CD4-positive, alpha-beta T cell treated with Interleukin-4 for 1 hour (primary cell): ENCODE measurements around the gene TMEM38B.
"Not testable (repeated sequence)": the region's sequence is repeated elsewhere in the genome, so short reads cannot be mapped to it uniquely, and the experiment has no call there.

Experiments used
- DNase-seq, 2 donors: peaks; one replicate each; pipeline ENCODE4 v3.0.0-alpha.2; 2020 to 2022

Gene TMEM38B

DNA sequence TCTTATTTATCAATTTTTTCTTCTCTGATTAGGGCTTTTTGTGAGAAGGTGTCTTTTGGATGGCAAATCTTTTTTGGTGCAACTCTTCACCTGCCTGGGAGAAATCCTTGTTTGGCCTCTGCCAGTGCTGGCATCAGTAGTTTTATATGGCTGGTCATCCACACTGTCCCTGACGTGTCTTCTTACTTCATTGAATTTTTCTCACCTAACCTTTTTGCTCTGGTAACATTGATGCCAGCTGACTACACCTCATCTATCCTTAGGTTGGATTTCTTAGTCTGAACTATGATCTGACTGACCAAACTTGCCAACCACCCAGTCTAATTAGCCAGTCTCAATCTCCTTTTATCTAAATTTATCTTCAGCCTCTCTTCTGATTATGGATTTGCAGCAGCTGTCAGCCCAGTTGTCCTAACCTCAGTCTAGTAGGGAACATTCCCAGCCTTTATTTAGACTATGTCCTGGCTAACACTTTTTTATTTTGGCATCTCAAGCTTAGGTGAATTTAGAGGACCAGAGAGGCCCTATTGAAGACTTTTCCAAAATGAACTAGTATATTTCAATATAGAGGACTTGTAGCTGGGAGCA, 10.6 kb upstream of the TMEM38B start:
- no peak for DNase-seq

GRCh38 chr9:105686936-105687335, 7.4 kb upstream of the TMEM38B start:
- no peak for DNase-seq

DNA sequence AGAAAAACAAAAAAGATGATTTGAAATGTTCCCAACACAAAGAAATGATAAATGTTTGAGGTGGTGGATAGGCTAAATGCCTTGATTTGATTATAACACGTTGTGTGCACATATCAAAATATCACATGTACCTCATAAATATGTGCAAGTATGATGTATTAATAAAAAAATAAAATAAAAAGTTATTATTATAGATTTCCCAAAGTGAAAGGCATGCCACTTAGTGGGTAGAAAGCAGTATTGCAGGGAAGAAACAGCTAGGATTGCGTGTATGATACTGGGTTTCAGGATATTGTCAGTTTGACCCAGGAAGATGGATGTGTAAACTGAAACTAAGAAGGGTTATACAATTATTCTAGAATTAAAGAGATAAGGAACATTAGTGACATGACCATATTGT, 3.6 kb upstream of the TMEM38B start:
- DNase-seq: no peak

DNA sequence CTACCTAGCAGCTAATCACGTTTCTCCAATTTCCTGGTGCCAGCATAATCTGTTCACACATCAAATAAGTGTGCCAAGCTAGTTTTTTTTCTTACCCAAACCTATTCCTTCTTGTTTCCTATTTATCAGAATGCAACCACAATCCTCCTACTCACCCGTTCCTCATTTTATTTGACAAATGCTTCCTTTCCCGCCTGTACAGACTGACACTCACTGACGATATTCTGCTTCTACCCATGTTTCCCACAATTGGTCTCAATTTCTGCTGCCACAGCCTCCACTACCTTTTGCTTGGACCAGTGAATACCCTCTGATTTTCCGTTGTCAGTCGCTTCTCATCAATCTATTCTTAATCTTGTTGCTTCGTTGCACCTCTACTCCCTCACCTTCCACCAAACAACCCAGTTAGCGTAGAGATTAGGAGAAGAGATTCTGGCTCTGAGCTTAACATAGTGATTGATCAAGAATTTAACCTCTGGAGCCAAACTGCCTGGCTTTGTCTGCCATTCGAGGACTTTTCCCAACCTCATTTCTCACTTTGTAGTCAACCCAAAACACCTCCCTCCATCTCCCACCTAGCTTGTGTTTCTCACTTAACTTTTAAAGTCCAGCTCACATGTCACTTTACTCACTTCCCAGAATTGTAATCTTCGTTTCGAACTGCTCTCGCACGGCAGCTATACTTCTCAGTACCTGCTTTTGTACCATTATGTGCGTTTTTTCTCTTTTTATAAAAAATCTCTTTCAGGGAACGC, 729 bp upstream of the TMEM38B start:
- peak in 1 of 2 donors; percentile 14 for DNase-seq

DNA sequence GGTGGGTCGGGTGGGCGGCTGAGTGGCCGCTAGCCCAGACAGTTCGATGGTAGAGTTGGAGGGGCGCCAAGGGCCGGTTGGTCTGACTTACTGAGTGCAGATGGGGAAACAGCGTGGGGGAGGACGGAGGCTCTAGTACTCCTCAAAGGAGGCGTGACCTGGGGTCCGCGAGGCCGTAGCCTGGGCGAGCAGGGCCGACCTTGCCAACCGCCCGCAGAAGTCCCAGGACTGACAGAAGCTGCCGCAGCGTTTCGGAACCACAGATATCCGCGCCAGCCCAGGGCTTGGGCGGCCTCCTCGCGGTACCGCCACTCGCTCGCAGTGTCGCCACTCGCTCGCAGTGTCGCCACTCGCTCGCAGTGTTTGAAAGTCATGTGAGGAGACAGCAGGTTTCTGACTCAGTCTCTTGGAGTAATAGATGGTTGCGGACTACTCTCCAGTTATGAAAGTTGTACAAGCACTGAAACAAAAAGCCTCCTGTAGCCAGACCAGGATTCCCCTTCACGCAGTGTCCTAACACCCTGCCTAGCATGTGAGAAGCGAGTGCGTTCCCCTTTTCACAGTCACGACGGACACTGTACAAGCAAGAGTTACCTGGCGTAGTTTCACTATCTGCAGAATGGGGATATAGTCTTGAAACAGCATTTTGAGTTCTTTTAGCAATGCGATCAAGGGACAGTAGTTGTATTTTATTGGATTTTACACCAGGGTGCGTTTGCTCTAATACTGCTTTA, 674 bp downstream of the TMEM38B start:
- peak; percentile 54 to 59 for DNase-seq

GRCh38 chr9:105696219-105696793, 2.0 kb downstream of the TMEM38B start:
- no peak for DNase-seq

GRCh38 chr9:105697871-105698270, 3.5 kb downstream of the TMEM38B start:
- DNase-seq: no peak

DNA sequence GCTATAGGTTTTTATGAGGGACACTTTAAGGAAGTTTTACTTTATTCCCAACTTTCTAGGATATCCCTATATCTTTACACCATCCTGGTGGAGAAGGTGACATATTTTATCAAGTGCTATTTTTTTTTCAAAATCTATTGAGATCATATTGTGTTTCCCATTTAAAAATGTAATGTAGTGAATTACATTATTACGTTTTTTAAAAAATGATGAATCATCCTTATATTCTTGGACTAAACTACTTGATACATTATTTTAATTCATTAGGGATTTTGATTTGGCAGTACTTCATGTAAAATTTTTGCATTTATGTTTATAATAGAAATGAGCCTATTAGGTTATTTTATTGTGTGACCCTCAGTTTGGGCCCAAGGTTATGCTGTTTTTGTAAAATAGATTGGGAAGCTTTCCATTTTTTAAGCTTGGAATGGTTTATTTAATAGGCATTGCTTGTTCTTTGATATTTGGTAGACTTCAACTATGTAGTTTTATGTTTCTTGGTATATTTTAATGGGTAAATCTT, 4.1 kb downstream of the TMEM38B start:
- DNase-seq: no peak

DNA sequence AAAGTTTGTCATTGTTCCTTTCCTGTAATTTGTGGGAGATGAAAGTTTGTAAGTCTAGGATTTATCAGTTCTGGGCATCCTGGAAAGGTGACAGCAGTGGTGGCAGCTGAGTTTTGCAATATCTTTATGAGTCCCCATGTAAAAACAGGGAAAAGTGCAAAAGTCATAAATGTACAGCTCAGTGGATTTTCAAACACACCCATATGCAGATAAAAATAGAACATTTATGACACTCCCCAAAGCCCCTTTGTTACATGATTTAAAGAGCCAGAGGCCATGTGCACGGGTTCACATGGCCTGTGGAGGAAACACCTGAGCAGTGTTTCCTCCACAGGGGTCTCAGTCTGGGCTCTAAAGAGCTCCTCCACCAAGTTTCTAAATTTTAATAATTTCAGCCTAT, 6.3 kb downstream of the TMEM38B start:
- DNase-seq: no peak

DNA sequence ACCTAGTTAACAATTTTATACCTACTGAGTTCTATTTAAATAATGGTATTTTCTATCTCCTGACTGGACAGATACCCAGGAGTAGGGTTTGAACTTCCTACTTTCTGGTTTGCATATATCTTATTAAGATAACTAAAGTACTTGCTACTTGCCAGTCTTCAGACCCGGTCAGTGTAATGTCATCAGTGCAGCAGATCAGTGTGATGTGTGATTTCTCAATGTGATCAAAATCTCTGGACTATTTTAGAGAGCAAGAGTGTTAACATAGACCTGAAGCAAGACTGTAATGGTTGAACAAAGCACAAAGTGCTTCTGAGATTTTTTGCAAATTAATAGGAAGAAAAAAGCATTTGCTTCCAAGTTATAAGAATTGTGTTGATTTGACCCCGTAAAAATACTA, 6.8 kb downstream of the TMEM38B start:
- DNase-seq: no peak

- DNase-seq: no peak
Measured at GRCh38 chr9:105702207-105702606, 7.9 kb downstream of the TMEM38B start.

DNA sequence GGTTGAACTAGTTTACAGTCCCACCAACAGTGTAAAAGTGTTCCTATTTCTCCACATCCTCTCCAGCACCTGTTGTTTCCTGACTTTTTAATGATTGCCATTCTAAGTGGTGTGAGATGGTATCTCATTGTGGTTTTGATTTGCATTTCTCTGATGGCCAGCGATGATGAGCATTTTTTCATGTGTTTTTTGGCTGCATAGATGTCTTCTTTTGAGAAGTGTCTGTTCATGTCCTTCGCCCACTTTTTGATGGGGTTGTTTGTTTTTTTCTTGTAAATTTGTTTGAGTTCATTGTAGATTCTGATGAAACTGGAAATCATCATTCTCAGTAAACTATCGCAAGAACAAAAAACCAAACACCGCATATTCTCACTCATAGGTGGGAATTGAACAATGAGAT, 9.3 kb downstream of the TMEM38B start:
- not testable (repeated sequence) for DNase-seq

DNA sequence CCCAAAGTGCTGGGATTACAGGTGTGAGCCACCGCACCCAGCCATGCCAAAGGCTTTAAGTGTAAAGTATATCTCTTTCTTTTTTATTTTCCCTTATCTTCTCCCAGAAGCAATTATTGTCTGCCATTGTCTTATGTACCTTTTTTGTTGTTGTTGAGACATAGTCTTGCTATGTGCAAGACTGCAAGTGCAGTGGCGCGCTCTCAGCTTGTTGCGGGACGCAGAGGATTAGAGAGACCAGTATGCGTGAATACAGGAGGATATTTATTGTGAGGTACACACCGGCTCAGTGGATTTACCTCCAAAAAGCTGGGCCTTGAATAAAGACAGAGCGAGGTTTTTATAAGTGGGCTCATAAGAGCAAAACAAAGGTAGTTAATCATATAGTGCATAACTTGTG, 11.8 kb downstream of the TMEM38B start:
- DNase-seq: no peak

- DNase-seq: no peak
Measured at GRCh38 chr9:105708405-105708804, 14.1 kb downstream of the TMEM38B start.

DNA sequence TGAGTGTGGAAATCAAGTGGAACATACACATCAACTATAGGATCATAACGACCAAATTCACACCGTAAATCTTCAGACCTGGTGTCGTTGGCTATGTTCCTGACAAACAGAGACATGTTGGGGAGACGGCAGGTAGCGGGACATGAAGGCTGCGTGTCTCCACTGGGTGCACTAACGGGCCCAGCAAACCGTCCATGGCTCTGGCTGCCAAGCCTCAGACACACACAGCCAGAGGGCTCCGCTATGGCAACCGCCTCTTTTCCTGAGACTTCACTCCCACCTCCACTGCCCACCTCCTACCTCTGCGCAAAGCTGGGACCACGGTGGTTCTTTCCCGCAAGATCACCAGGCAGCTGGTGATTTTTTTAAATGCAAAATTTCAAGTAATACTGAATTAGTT, 16.3 kb downstream of the TMEM38B start:
- DNase-seq: no peak

- no peak for DNase-seq
Measured at GRCh38 chr9:105711867-105712266, 17.5 kb downstream of the TMEM38B start.

- no peak for DNase-seq
Measured at GRCh38 chr9:105712297-105712696, 18.0 kb downstream of the TMEM38B start.

DNA sequence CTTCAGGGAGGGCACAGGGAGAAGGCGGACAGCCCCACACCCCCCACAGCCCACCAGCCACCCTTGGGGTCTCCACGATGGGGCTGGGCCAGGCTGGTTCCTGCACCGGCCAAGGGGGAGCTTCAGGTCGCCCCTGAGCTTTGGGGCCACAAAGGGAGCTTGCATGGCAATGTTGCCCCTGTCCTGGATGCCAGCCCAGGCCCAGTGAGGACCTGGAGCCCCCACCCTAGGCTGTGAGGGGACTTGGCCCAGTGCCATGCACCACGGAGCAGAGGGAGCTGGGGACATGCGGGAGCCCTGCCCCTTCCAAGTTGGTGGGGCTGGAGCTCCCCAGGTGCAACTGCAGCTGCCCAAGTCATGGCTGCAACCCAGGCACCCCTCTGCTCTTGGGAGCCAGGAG, 18.4 kb downstream of the TMEM38B start:
- no peak for DNase-seq

GRCh38 chr9:105713260-105714019, 19.1 kb downstream of the TMEM38B start:
- DNase-seq: no peak

DNA sequence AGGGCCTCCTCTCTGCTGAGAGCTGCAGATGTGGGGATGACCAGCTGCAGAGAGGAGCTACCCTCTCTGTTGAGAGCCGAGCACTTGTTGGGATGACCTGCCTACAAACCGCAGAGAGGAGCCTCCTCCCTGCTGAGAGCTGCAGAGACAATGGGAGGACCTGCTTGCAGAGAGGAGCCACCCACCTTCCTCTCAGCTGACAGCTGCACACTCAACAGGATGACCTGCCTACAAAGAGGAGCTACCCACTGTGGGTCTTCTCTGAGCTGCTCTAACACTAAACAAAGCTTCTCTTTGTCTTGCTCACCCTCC, 19.6 kb downstream of the TMEM38B start:
- DNase-seq: no peak

DNA sequence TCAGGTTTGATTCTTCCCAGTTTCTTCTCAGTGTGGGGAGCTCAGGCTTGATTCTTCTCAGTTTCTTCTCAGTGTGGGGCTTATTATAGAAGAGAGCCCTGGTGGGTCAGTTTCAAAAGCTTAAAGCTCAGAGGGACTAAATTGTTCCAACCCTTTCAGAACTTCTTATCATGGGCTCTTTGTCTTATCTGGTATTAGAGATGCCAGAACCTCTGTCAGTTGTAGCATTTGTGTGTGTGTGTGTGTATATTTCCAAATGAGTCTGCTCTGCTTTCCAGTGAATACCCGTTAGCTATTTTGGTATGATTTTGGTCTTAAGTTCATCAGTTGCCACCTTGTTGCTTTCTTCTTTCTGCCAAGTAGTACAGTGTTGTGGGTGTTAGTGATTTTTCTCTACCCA, 21.8 kb downstream of the TMEM38B start:
- DNase-seq: no peak

DNA sequence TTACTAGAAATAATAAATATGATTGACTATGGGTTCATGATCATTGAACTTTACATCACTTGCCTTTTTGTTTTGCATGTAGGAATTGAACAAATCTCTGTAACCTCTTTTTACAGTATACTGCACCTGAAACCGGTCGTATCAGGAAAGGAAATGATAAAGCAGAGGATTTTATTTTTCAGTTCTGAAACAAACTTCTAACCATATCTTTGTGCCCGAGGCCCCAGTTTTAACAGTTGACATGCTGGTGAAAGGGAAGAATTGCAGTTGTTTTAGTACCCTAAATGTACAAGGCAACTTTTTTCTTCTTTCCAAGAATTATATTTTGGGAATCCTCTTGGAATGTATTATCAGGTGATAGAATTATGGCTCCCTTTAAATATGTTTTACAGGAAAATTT, 27.8 kb downstream of the TMEM38B start:
- DNase-seq: no peak

DNA sequence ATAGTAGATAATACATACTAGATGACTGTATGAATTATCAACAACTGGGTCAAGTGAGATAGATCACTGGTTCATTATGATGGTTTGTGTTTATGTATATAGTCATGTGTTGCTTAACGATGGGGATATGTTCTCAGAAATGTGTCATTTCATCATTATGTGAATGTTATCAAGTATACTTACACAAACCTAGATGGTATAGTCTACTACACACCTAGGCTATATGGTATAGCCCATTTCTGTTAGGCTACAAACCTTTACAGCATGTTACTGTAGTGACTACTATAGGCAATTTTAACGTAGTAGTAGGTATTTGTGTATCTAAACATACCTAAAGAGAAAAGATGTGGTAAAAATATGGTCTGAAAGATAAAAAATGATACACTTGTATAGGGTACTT, 31.0 kb downstream of the TMEM38B start:
- no peak for DNase-seq
